Lung (tissue), 12 donors: ENCODE data around the gene FAM110D. TPM values are rescaled to one million over a fixed set of nuclear protein-coding genes. Genes with fewer than 3 reads are reported as not detected.

Experiments used
- ATAC-seq: fragments of 200-7000 bp; cut with Tn5 transposase; one replicate; pipeline ENCODE4 v1.9.1; 2020; ENCODE audit warnings: moderate number of reproducible peaks; ENCODE audit not compliant: insufficient read depth, low FRiP score
- DNase-seq, 3 donors: peaks; one replicate each; pipeline ENCODE4 v3.0.0-alpha.2; 2013 to 2017
- H3K27ac ChIP-seq, 2 donors: one replicate each; pipeline ENCODE4 v1.5.1; 2013; ENCODE audit warnings: mild to moderate bottlenecking in 2 of 2, moderate library complexity in 2 of 2, control low read depth in 1 of 2, inconsistent platforms in 1 of 2, low read depth in 1 of 2, low read length in 1 of 2
- H3K27me3 ChIP-seq, 3 donors: one replicate each; pipeline ENCODE4 v1.5.1; 2013; ENCODE audit warnings: low read length in 2 of 3; ENCODE audit not compliant: control insufficient read depth in 3 of 3, insufficient read depth in 3 of 3
- H3K36me3 ChIP-seq, 4 donors: one replicate each; pipeline ENCODE4 v1.5.1; 2013; ENCODE audit warnings: low read length in 4 of 4, mild to moderate bottlenecking in 1 of 4, moderate library complexity in 1 of 4; ENCODE audit not compliant: control insufficient read depth in 4 of 4, insufficient read depth in 4 of 4
- H3K4me1 ChIP-seq, 5 donors: one replicate each; pipeline ENCODE4 v1.5.1; 2013; ENCODE audit warnings: low read length in 5 of 5, mild to moderate bottlenecking in 2 of 5, moderate library complexity in 1 of 5; ENCODE audit not compliant: control insufficient read depth in 5 of 5, insufficient read depth in 5 of 5
- H3K4me3 ChIP-seq: one replicate; pipeline ENCODE4 v1.5.1; 2013; ENCODE audit warnings: mild to moderate bottlenecking, control low read depth, moderate library complexity
- H3K9ac ChIP-seq, 2 donors: one replicate each; pipeline ENCODE4 v1.5.1; 2013; ENCODE audit warnings: low read length in 2 of 2, control low read depth in 1 of 2; ENCODE audit not compliant: insufficient read depth in 1 of 2
- H3K9me3 ChIP-seq, 4 donors: one replicate each; pipeline ENCODE4 v1.5.1; 2013; ENCODE audit warnings: low read length in 3 of 4, mild to moderate bottlenecking in 1 of 4, moderate library complexity in 1 of 4; ENCODE audit not compliant: control insufficient read depth in 4 of 4, insufficient read depth in 3 of 4
- WGBS, 2 donors: extraction: QIAGEN DNeasy Blood & Tissue Kit; methylation state at CpG; one replicate each; pipeline ENCODE4 v1.1.7; 2013; 5-methylcytosine and 5-hydroxymethylcytosine counted together
- polyA plus RNA-seq, 2 donors: library from polyadenylated mRNA; stranded (reverse); fragments of 200-250 nt; gene quantifications; one replicate each; pipeline ENCODE4 v1.2.1, GENCODE V29; 2013
- total RNA-seq, 2 donors: library from RNA; depleted of rRNA in 1 of 2; stranded (reverse); fragments of >200 nt in 1 of 2; gene quantifications; one replicate each; pipeline ENCODE4 v1.2.1, GENCODE V29; 2014 to 2021
- TF ChIP-seq, protein P1 (sequence below): IDR thresholded peaks from 2 replicates; pipeline ENCODE4 v1.5.1; 2012; ENCODE audit warnings: mild to moderate bottlenecking; ENCODE audit errors: control extremely low read depth, extremely low read depth
- donor health status: control.
- donor health status: control.
- donor health status: Bipolar disorder and iron deficiency.
- donor health status: healthy.
- donor health status: DM: yes; HTN: yes; CAD: no.

The FAM110D gene
- total and polyA plus RNA-seq, 4 donors: 1.1 to 3.4 (median 3.1) TPM

DNA sequence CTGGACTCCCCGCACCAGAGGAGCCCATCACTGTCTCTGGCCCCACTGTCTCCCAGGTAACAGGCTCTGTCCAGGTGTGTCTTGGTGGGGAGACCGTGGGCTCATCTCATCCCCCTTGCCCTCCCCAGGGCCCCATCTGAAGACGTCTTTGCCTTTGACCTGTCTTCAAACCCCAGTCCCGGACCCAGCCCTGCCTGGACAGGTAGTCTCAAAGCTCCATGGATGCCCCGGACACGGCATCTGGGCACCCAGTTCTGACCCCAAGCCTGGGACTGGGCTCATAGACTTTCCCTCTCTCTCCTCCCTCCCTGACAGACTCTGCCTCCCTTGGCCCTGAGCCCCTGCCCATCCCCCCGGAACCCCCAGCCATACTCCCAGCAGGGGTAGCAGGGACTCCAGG, 25.2 kb downstream of the FAM110D start:
- Histone ChIP-seq H3K27ac (no peak overlapping the region), H3K4me1 (no peaks in the 10 kb centered on the region), H3K36me3 (peaks cover 0 to 24% (median 0%) of the 10 kb centered on the region in 4 donors), H3K4me3 (no peak overlapping the region), H3K9me3 (no peaks in the 10 kb centered on the region), H3K9ac (no peak overlapping the region), H3K27me3 (no peaks in the 10 kb centered on the region)
- TF ChIP-seq, protein P1, sequence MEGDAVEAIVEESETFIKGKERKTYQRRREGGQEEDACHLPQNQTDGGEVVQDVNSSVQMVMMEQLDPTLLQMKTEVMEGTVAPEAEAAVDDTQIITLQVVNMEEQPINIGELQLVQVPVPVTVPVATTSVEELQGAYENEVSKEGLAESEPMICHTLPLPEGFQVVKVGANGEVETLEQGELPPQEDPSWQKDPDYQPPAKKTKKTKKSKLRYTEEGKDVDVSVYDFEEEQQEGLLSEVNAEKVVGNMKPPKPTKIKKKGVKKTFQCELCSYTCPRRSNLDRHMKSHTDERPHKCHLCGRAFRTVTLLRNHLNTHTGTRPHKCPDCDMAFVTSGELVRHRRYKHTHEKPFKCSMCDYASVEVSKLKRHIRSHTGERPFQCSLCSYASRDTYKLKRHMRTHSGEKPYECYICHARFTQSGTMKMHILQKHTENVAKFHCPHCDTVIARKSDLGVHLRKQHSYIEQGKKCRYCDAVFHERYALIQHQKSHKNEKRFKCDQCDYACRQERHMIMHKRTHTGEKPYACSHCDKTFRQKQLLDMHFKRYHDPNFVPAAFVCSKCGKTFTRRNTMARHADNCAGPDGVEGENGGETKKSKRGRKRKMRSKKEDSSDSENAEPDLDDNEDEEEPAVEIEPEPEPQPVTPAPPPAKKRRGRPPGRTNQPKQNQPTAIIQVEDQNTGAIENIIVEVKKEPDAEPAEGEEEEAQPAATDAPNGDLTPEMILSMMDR: no peak
- no peak for ATAC-seq
- DNase-seq: no peak
- WGBS, 2 donors: 90 to 92% methylated on average over 7 of the region's 7 CpGs

DNA sequence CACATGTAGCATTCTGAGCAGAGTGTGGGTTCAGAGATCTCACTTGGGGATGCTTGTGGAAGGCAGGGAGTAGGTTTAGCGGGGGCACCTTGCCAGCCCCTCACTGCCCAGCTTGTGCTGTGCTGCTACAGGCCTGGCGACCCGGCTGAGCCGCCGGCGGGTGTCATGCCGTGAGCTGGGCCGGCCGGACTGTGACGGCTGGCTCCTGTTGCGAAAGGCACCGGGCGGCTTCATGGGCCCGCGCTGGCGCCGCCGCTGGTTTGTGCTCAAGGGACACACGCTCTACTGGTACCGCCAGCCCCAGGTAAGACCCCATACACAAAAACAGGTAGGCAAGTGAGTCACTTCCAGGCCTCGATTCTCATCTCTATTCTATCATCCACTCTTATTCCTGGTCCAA, 26.0 kb downstream of the FAM110D start:
- 95 to 96% methylated on average over 21 of the region's 21 CpGs for WGBS, 2 donors
- ATAC-seq (no peak), DNase-seq (no peak)
- TF ChIP-seq, protein P1: no peak
- no peaks in the 10 kb centered on the region for H3K27me3 ChIP-seq
- no peaks in the 10 kb centered on the region for H3K9me3 ChIP-seq
- no peak overlapping the region for H3K9ac ChIP-seq
- H3K4me3 ChIP-seq: no peak overlapping the region
- H3K36me3 ChIP-seq: peaks cover 0 to 24% (median 0%) of the 10 kb centered on the region in 4 donors
- no peaks in the 10 kb centered on the region for H3K4me1 ChIP-seq
- H3K27ac ChIP-seq: no peak overlapping the region

DNA sequence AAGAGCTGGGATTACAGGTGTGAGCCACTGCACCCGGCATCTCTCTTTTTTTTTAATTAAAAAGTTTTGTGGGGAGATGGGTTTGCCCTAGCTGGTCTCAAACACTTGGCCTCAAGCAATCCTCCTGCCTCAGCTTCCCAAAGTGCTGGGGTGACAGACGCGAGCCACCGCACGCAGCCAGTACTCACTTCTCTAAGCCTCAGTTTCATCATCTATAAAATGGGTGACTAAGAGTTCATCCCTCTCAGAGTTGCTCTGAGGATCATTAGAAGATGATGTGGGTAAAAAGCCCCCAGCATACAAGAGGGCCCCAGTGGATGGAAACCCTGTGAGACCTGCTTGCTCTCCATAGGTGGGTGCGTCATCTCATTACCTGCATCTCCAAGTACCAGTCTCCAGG, 29.0 kb downstream of the FAM110D start:
- DNase-seq (no peak), ATAC-seq (no peak)
- Histone ChIP-seq H3K4me3 (no peak overlapping the region), H3K36me3 (peaks cover 0 to 14% (median 0%) of the 10 kb centered on the region in 4 donors), H3K27ac (no peak overlapping the region), H3K9me3 (no peaks in the 10 kb centered on the region), H3K27me3 (no peaks in the 10 kb centered on the region), H3K4me1 (no peaks in the 10 kb centered on the region), H3K9ac (no peak overlapping the region)
- 92 to 94% methylated on average over 6 of the region's 6 CpGs for WGBS, 2 donors
- TF ChIP-seq, protein P1: no peak

DNA sequence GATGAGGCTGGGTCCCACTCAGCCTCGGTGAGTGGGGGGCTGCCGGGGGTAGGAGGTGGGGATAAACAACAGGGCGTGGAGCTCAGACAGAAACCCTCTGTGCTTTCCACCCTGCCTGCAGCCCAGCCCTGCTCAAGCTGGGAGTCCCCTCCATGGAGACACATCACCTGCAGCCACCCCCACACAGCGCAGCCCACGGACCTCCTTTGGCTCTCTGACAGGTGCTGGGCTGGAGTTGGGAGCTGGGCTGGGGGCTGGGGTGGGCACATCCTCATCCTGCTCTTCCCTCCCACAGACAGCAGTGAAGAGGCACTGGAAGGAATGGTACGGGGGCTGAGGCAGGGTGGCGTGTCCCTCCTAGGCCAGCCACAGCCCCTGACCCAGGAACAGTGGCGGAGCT, 29.6 kb downstream of the FAM110D start:
- no peak for DNase-seq
- no peak for ATAC-seq
- Histone ChIP-seq H3K9me3 (no peaks in the 10 kb centered on the region), H3K36me3 (peaks cover 0 to 10% (median 0%) of the 10 kb centered on the region in 4 donors), H3K27ac (no peak overlapping the region), H3K9ac (no peak overlapping the region), H3K27me3 (no peaks in the 10 kb centered on the region), H3K4me1 (no peaks in the 10 kb centered on the region), H3K4me3 (no peak overlapping the region)
- 95 to 96% methylated on average over 8 of the region's 8 CpGs for WGBS, 2 donors
- TF ChIP-seq, protein P1: no peak
